NCI-H748 treated with DMSO at 0.1 percent for 48 hours (cell line): ENCODE measurements around the gene ZNF248.
A peak's percentile ranks its signal among the peaks of the same experiment; 100 is the strongest.
"Not testable (repeated sequence)": the region's sequence is repeated elsewhere in the genome, so short reads cannot be mapped to it uniquely, and the experiment has no call there.

Source experiments
- DNase-seq: peaks from one replicate; lab custom pipeline; 2025; lab: John Stamatoyannopoulos, UW

Gene ZNF248

DNA sequence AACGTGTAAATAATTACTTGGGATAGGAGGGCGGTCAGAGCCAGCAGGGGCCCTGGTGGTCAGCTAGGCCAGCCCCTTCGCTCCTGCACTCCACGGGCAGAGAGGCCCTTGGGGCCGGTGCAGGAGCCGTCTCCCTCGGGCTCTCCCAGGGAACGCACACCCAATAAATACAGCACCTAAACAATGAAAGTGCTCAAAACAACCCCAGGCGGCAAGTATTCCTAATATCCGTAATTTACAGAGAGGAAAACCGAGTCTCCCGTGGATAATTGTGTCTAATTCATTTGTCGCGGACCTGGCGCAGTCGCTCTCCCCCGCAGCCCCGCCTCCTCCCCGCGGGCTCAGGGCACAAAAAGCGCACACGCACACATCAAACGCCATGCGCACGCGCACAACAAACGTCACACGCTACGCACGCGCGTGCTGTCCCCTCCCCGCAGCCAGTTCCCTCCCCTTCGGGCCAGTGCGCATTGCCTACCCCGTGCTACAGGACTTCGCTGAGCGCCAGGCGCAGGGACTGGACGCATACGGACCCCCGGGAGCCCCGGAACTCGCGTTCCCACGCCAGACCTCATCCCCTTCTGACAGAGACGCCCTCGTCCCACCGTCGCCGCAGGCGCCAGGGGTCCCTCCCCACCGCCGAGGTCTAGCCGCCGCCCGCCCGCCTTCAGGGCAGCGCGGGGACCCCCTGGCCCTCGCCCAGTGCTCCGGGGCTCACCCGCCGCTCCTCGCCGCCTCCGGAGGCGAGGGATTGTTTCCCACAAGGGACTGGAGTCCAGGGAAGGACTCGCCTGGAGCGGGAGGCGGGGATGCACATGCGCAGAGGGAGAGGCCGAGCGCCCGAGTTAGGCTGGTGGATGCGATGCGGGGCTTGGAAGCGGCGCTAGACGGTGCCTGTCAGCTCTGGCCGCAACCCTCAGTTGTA, at the start of gene ZNF248:
TSS of gene ZNF248 (minus strand) at position 324 of the 925 bp plus-strand sequence. CDS start 1,300 bp downstream, outside the sequence.
- peak; percentile 73 for DNase-seq

DNA sequence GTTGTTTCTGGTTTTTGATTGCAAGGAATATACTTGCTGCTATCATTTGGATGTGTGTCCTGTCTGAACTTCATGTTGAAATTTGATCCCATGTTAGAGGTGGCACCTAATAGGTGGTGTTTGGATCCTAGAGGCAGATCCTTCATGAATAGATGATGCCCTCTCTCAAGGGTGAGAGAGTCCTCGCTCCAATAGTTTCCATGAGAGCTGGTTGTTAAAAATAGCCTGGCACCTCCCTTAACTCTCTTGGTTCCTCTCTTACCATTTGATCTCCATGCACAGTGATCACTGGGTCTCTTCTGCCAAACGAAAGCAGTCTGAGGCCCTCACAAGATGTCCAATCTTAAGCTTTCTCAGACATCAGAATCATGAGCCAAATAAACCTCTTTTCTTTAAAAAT, 49.0 kb upstream of the ZNF248 start:
- DNase-seq: no peak

DNA sequence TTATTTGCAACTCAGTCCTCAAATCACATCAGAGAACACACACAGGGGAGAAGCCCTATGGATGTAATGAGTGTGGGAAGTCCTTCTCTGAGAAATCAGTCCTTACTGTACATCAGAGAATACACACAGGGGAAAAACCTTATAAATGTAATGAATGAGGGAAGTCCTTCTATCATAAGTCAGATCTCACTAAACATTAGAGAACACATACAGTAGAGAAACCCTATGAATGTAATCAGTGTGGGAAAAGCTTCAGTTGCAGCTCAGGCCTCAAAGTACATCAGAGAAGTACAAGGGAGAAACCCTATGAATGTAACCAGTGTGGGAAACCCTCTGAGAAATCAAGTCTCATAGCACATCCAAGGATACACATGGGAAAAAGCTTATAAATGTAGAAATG, 39.0 kb upstream of the ZNF248 start:
- DNase-seq: no peak

- no peak for DNase-seq
These were observed 38.3 kb upstream of the ZNF248 start for GRCh38 chr10:37895674-37896073.

DNA sequence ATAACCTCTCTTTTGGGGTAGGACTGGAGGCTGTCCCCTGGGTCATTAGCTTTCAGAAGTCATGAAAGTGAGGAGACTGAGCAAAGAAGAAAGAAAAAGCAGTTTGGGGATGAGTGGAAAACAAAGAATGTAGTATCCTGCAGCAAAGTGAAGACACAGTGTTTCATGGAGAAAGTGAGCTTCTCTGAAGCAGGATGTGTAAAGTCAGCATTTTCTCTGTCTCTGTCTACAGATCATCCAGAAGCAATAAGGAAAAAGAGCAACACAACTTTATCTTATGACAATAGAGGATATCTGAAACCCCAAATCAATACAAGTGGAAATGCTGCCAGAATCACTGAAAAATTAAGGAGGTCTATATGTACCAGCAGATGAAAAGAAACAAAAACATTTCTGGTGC, 28.4 kb upstream of the ZNF248 start:
- no peak for DNase-seq

GRCh38 chr10:37872955-37873354, 15.5 kb upstream of the ZNF248 start:
- no peak for DNase-seq

DNA sequence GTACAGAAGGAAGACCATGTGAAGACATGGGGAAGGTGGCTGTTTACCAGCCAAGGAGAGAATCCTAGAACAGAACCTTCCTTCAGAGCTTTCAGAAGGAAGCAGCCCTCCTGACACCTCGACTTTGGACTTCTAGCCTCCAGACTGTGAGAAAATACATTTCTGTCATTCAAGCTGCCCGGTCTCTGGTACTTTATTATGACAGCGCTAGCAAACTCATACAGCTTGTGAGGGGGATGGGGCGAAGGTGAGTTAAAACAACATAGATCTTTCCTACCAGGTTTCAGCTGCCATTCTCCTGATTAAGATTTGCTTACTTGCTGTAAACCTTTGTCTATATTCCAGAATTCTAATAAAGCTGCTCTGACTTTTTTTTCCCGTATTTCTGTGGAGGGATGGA, 14.9 kb upstream of the ZNF248 start:
- DNase-seq: no peak

GRCh38 chr10:37871568-37872251, 14.3 kb upstream of the ZNF248 start:
- DNase-seq: no peak

DNA sequence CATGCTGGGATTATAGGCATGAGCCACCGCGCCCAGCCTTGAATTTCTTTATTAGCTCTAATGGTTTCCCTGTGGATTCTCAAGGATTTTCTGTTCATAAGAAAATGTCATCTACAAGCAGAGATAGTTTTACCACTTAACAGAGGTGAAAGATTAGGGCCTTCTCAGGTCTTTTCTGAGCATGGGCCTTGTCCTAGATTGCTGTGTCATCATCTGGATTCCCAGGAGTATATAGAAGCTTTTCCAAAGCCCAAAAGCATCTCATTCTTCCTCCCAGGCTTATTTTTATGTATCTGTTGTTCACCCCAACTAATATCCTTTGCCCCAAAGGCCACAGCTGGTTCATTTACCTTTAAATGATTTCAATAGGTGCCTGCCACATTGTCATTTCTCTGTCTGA, 13.7 kb upstream of the ZNF248 start:
- DNase-seq: no peak

GRCh38 chr10:37868796-37869195, 11.4 kb upstream of the ZNF248 start:
- DNase-seq: no peak

GRCh38 chr10:37865957-37866803, 8.8 kb upstream of the ZNF248 start:
- DNase-seq: no peak

DNA sequence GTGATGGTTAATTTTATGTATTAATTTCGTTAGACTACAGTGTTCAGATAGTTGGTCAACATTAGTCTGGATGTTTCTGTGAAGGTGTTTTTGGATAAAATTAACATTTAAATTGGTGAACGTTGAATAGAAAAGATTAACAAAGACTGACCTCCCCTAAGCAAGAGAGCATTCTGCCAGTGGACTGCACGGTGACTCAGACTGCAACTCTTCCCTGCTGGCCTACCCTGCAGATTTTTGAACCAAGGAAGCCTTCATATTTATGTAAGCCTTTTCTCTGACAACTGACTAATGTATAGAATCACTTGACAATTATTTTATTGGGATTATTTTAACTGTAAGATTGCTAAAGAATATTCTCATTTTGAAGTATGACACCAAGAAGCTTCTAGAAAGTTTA, 7.9 kb upstream of the ZNF248 start:
- DNase-seq: no peak

GRCh38 chr10:37860494-37861190, 3.2 kb upstream of the ZNF248 start:
- DNase-seq: no peak

- not testable (repeated sequence) for DNase-seq
These were observed 1.9 kb upstream of the ZNF248 start for GRCh38 chr10:37859270-37859669.

DNA sequence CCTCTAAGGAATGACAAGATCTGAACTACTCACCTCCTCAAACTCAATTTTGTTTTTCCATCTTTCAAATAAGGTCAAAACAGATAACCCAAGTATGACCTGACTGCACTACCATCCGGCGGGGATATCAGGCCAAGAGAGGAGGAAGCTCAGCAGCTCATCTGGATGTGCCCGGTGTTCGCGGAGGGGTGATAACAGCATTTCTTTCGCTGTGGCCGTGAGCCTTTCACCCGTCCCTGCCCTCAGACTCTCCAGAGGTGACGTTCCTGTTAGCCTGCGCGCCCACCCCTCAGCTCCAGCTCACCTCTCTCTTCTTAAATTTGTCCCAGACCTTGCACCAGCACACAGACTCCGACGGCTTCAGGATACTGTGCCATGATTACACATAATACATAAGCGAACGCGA, 526 bp downstream of the ZNF248 start:
- DNase-seq: peak; percentile 47

DNA sequence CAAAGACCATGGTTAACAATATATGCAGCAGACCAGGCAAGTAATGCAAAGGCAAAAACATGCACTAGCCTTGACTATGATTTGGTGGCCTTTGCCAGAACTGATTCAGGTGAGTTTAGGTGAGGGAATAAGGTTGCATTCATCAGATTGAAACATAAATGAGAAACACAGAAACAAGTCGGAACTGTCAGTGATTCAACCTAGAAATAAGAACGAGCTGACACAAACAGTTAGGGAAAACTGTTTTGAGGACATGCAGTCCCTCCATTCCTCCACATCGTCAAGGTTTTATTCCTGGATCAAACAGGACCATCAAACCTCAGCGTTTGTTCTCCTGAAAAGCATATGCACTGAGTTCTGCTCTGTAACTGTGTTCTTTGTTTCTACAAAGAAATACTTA, 1.8 kb downstream of the ZNF248 start:
- no peak for DNase-seq

GRCh38 chr10:37854626-37855025, 2.8 kb downstream of the ZNF248 start:
- DNase-seq: no peak

DNA sequence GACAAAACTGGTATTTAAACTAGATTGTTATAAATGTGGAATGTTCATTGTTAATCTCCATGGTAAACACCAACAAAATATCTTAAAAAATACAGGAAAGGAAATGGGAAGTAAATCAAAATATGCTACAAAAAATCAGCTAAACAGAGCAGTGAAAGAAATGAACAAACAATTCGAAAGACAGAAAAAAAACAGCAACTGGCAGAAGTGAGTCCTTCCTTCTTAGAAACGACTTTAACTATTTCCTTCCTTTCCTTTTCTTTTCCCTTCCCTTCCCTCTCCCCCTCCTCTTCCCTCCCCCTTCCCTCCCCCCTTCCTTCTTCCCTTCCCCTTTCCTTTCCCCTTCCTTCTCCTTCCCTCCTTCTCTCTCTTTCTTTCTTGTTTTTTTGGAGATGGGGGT, 12.8 kb downstream of the ZNF248 start:
- DNase-seq: no peak

DNA sequence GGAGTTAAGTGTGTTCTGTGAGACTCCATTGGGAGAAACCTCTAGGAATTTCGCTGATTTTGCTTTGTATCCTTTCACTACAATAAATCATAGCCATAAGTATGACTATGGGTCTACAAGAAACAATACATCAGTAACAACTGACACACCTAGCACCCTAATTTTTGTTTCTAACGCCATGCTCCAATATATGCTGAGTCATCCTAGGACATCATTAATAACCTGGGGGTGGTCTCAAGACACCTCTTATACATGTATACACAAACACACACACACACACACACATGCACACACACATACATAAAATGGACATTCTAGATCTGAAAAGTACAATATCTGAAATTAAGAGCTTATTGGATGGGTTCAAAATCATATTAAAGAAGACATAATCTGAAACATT, 18.2 kb downstream of the ZNF248 start:
- DNase-seq: no peak

DNA sequence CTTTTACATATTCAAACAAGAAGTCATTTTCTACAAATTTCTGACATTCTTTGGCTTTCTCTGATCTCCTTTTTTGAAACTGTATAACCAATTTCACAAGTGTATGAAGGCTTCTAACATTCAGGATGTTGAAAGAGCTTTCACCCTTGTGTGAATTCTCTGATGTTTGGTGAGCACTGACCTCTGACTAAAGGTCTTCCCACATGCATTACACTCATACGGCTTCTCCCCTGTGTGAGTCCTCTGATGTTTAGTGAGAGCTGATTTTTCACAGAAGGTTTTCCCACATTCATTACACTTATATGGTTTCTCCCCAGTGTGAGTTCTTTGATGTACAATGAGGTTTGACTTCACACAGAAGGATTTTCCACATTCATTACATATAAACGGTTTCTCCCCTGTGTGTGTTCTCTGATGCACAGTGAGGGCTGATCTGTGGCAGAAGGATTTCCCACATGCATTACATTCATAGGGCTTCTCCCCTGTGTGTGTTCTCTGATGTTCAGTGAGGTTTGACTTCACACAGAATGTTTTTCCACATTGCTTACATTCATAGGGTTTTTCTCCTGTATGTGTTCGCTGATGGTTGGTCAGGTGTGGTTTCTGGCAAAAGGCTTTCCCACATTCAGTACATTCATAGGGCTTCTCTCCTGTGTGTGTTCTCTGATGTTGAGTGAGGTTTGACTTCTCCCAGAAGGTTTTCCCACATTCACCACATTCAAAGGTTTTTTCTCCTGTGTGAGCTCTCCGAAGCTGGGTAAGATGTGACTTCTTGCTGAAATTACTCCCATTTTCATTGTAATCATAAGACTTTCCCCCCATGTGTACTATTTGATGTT, 25.7 kb downstream of the ZNF248 start:
- DNase-seq: no peak

DNA sequence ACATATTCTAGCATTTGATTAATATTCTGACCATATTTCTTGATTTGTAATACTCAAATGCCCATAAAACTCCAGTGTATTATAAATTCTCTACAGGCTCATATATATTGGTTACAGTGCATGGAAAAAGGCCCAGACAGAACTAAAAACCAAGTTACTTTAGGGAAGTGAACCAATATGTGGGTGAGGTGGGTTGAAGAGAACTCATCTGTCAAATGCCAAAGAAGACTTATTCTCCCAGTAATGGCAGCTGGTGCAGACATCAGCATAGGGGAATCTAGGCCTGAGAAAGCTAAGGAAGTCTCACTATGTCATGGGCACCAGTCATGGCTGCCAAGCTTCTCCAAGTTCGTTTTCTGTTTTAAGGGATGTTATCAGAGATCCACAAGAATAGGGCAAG, 30.6 kb downstream of the ZNF248 start:
- DNase-seq: no peak
